A673 (cell line): ENCODE results near the gene ADD3.

Experiments
- CTCF ChIP-seq: fragments of 300-800, 200-600 bp; sonication (generic); conservative IDR thresholded peaks from 2 replicates; pipeline ENCODE4 v1.5.1; 2017; ENCODE audit warnings: low read depth, mild to moderate bottlenecking, antibody characterized with exemption, low read length, moderate library complexity, mixed read lengths
- EZH2 ChIP-seq: fragments of 200-600 bp; sonication (generic); IDR thresholded peaks from 2 replicates; pipeline ENCODE4 v1.6.1; 2017; ENCODE audit warnings: borderline replicate concordance, low read depth, mild to moderate bottlenecking, mixed read lengths, antibody characterized with exemption, low read length; ENCODE audit not compliant: poor library complexity, severe bottlenecking

GRCh38 chr10:110045772-110046171 lies 38.0 kb downstream of the ADD3 start:
- TF ChIP-seq CTCF (no peak), EZH2 (no peak)
